CD4-positive, alpha-beta T cell (primary cell): ENCODE measurements around the gene NR5A1. TPM values are rescaled to one million over a fixed set of nuclear protein-coding genes. Genes with fewer than 3 reads are reported as not detected.

ENCODE experiments used
- ATAC-seq: fragments of 200-7000 bp; cut with Tn5 transposase; one replicate; pipeline ENCODE4 v1.10.0; 2022; ENCODE audit warnings: mild to moderate bottlenecking; ENCODE audit not compliant: poor library complexity
- CTCF ChIA-PET: fragments of 350-600 bp; sonication (Branson Sonifier 250); formaldehyde crosslinking; loops from one replicate; lab custom pipeline; 2021; ENCODE audit warnings: antibody characterized with exemption, inconsistent platforms; lab: Charles Lee
- POLR2A ChIA-PET: fragments of 350-600 bp; sonication (Branson Sonifier 250); formaldehyde crosslinking; loops from one replicate; lab custom pipeline; 2021; ENCODE audit warnings: antibody characterized with exemption, inconsistent platforms; lab: Charles Lee
- DNase-seq, 14 experiments: peaks; one replicate each; pipeline ENCODE4 v3.0.0-alpha.2; 2013 to 2020; ENCODE audit warnings: mixed read lengths in 2 of 14
- H3K27ac ChIP-seq, 2 donors: one replicate each; pipeline versions ENCODE4 v1.5.1 to v1.7.0; 2013; ENCODE audit warnings: low read length in 2 of 2, low read depth in 1 of 2, mild to moderate bottlenecking in 1 of 2
- H3K27me3 ChIP-seq, 2 experiments: 1 replicate in 1 of 2; 2 replicates in 1 of 2; pipeline versions ENCODE4 v1.6.1 to v1.7.0; 2013; ENCODE audit warnings: low read length in 2 of 2, control low read depth in 1 of 2, mild to moderate bottlenecking in 1 of 2, moderate library complexity in 1 of 2; ENCODE audit not compliant: insufficient read depth in 2 of 2, control insufficient read depth in 1 of 2
- H3K36me3 ChIP-seq: one replicate; pipeline ENCODE4 v1.6.1; 2013; ENCODE audit warnings: low read length, control low read depth; ENCODE audit not compliant: insufficient read depth
- H3K4me1 ChIP-seq: one replicate; pipeline ENCODE4 v1.6.1; 2013; ENCODE audit warnings: low read length, control low read depth; ENCODE audit not compliant: insufficient read depth
- H3K4me3 ChIP-seq: one replicate; pipeline ENCODE4 v1.5.1; 2013; ENCODE audit warnings: mild to moderate bottlenecking, low read length, moderate library complexity
- H3K9me3 ChIP-seq, 2 experiments: 1 replicate in 1 of 2; 2 replicates in 1 of 2; pipeline versions ENCODE4 v1.6.1 to v1.7.0; 2013; ENCODE audit warnings: low read length in 2 of 2, mild to moderate bottlenecking in 2 of 2, control low read depth in 1 of 2, moderate library complexity in 1 of 2; ENCODE audit not compliant: control insufficient read depth in 1 of 2, insufficient read depth in 1 of 2
- H3K27ac Mint-ChIP-seq: one replicate; pipeline ENCODE4 v1.8.0; 2020; ENCODE audit warnings: mixed read lengths
- H3K27me3 Mint-ChIP-seq: one replicate; pipeline ENCODE4 v1.8.0; 2021; ENCODE audit warnings: mixed read lengths
- H3K36me3 Mint-ChIP-seq: one replicate; pipeline ENCODE4 v1.8.0; 2021; ENCODE audit warnings: low read depth, mixed read lengths
- H3K4me1 Mint-ChIP-seq: one replicate; pipeline ENCODE4 v1.8.0; 2021; ENCODE audit warnings: low read depth, mixed read lengths
- H3K4me3 Mint-ChIP-seq: one replicate; pipeline ENCODE4 v1.8.0; 2020; ENCODE audit warnings: mild to moderate bottlenecking, mixed read lengths
- H3K9me3 Mint-ChIP-seq: one replicate; pipeline ENCODE4 v1.8.0; 2020; ENCODE audit warnings: mixed read lengths
- intact Hi-C, 2 experiments: fragments of 100-400 bp; cut with DNase I in 1 of 2; cut with micrococcal nuclease in 1 of 2; formaldehyde crosslinking; loops; one replicate each; pipeline versions ENCODE4 v1.15.1 to v1.9.0; 2023 to 2025; cut with DNase I, micrococcal nuclease
- total RNA-seq, 174 experiments: library from RNA in 2 of 174; stranded (reverse) in 2 of 174; gene quantifications; one replicate each; pipeline ENCODE4 v1.2.3 and lab custom pipeline; 2021 to 2026
- TF ChIP-seq, protein P1 (sequence below): fragments of 200-600 bp; IDR thresholded peaks from one replicate; pipeline ENCODE4 v1.8.0; 2022; ENCODE audit warnings: antibody characterized with exemption, mild to moderate bottlenecking

The NR5A1 gene
- total RNA-seq, 2 experiments from 2014 or later, result not detected

DNA sequence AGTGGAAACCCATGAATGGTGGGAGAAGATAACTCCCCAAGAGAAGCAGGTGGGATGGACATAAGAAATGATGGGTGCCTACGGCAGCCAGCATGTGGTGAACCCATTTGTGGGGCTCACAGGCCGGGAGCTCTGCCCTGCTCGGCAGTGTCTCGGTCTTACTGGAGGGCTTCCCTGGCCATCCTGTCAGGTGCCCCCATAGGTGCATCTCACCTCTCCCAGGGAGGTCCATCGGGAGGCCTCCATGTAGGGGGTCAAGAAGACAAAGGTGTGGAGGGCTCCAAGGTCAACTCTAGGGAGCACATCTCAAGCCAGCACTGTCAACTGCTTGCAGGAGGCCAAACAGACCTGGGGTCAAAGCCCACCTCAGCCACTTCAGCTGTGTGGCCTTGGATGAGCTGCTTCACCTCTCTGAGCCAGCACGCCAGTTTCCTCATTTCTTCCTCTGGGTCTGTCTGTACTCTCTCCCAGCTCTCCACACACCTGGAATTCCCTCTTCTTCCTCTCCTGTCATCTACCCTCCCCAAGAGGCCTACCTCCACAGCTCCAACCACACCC, 67.4 kb downstream of the NR5A1 start:
- H3K27ac Mint-ChIP-seq, result no peak overlapping the region

GRCh38 chr9:124439086-124439485, 68.1 kb downstream of the NR5A1 start:
- H3K4me3 ChIP-seq, result no peak overlapping the region
- no peak overlapping the region for H3K4me3 Mint-ChIP-seq
- TF ChIP-seq, protein P1, sequence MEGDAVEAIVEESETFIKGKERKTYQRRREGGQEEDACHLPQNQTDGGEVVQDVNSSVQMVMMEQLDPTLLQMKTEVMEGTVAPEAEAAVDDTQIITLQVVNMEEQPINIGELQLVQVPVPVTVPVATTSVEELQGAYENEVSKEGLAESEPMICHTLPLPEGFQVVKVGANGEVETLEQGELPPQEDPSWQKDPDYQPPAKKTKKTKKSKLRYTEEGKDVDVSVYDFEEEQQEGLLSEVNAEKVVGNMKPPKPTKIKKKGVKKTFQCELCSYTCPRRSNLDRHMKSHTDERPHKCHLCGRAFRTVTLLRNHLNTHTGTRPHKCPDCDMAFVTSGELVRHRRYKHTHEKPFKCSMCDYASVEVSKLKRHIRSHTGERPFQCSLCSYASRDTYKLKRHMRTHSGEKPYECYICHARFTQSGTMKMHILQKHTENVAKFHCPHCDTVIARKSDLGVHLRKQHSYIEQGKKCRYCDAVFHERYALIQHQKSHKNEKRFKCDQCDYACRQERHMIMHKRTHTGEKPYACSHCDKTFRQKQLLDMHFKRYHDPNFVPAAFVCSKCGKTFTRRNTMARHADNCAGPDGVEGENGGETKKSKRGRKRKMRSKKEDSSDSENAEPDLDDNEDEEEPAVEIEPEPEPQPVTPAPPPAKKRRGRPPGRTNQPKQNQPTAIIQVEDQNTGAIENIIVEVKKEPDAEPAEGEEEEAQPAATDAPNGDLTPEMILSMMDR, result no peak
- H3K27me3 Mint-ChIP-seq, result peaks cover 42% of the 10 kb centered on the region
- H3K9me3 Mint-ChIP-seq, result no peaks in the 10 kb centered on the region
- H3K36me3 ChIP-seq, result no peaks in the 10 kb centered on the region
- ChIA-PET POLR2A (no interaction called here), CTCF (no interaction called here)
- no peaks in the 10 kb centered on the region for H3K36me3 Mint-ChIP-seq
- DNase-seq, result no peak
- ATAC-seq, result no peak
- peaks cover 3 to 26% of the 10 kb centered on the region in 2 experiments for H3K9me3 ChIP-seq
- H3K27ac Mint-ChIP-seq, result no peak overlapping the region
- H3K4me1 ChIP-seq, result no peaks in the 10 kb centered on the region
- no peak overlapping the region for H3K27ac ChIP-seq
- H3K27me3 ChIP-seq, result peaks cover 7 to 10% of the 10 kb centered on the region in 2 experiments
- intact Hi-C loops, result no loop called here
- H3K4me1 Mint-ChIP-seq, result no peaks in the 10 kb centered on the region

More for the DNA sequence above, 67.4 kb downstream of the NR5A1 start:
- POLR2A ChIA-PET, result no interaction called here
- H3K27ac ChIP-seq, result no peak overlapping the region
- H3K36me3 Mint-ChIP-seq, result no peaks in the 10 kb centered on the region
- H3K4me3 Mint-ChIP-seq, result no peak overlapping the region
- no peaks in the 10 kb centered on the region for H3K36me3 ChIP-seq
- H3K4me1 ChIP-seq, result no peaks in the 10 kb centered on the region
- peaks cover 3 to 26% of the 10 kb centered on the region in 2 experiments for H3K9me3 ChIP-seq
- intact Hi-C loops, result no loop called here
- DNase-seq (no peak), ATAC-seq (no peak)
- H3K4me3 ChIP-seq, result no peak overlapping the region
- TF ChIP-seq, protein P1, result no peak
- H3K27me3 Mint-ChIP-seq, result peaks cover 38% of the 10 kb centered on the region
- peaks cover 7 to 10% of the 10 kb centered on the region in 2 experiments for H3K27me3 ChIP-seq
- H3K4me1 Mint-ChIP-seq, result no peaks in the 10 kb centered on the region
- CTCF ChIA-PET, result no interaction called here
- H3K9me3 Mint-ChIP-seq, result no peaks in the 10 kb centered on the region

DNA sequence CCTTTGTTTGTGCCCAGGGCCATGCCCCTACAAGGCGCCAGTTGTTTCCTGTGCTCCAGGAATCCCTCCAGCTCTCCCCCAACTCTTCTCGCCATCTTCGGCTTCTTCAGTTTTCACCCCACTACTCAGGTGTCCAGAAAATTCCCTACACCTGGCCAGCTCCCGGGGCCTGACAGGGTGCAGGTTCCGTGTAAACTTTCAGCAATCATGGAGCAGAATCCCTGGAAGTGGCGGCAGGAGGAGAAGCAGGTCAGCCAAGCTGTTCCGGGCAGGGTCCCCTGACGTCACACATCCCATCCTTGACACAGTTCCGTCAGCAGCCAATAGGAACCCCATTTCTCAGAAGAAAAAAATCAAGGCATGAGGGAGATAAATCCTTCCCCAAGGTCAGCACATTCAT, 69.1 kb downstream of the NR5A1 start:
- Mint-ChIP-seq H3K9me3 (no peaks in the 10 kb centered on the region), H3K4me1 (no peaks in the 10 kb centered on the region), H3K27me3 (peaks cover 44% of the 10 kb centered on the region), H3K36me3 (no peaks in the 10 kb centered on the region), H3K4me3 (no peak overlapping the region), H3K27ac (no peak overlapping the region)
- TF ChIP-seq, protein P1, result no peak
- Histone ChIP-seq H3K27me3 (peaks cover 7 to 10% of the 10 kb centered on the region in 2 experiments), H3K36me3 (no peaks in the 10 kb centered on the region), H3K4me3 (no peak overlapping the region), H3K27ac (no peak overlapping the region), H3K4me1 (no peaks in the 10 kb centered on the region), H3K9me3 (peaks cover 3 to 26% of the 10 kb centered on the region in 2 experiments)
- POLR2A ChIA-PET, result no interaction called here
- intact Hi-C loops, result no loop called here
- CTCF ChIA-PET, result no interaction called here
- no peak for ATAC-seq
- no peak for DNase-seq
